ENCODE measurements around the gene PBLD. TPM values are rescaled to one million over a fixed set of nuclear protein-coding genes. Genes with fewer than 3 reads are reported as not detected.
"Not testable (repeated sequence)": the region's sequence is repeated elsewhere in the genome, so short reads cannot be mapped to it uniquely, and the experiment has no call there.

PBLD gene
- total RNA-seq, 4 donors from 2014 or later, result 1.9 to 4.8 (median 3.0) TPM

DNA sequence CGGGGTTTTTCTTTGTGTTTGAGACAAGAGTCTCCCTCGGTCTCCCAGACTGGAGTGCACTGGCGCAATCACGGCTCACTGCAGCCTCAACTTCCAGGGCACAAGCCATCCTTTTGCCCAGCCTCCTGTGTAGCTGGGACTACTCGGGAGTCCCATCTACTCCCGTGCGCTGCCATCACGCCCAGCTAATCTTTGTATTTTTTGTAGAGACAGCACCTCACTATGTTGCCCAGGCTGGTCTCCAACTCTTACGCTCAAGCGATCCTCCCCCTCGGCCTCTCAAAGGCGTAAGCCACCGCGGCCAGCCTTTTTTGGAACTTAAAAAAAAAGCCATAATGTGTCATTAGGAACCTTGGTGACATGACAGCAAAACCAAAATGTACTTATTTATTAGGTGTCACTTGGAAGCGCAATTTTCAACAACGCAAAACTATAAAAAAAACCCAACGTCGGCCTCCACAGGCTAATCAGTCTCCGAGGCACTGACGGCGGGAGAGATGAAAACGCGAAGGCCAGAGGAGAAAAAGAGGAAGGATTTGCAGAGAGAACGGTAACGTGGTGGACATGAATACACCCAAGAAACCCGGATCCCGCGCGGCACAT, 1.8 kb downstream of the PBLD start:
- ATAC-seq, result no peak
- Histone ChIP-seq H3K27ac (peak overlapping the region; percentile 99 to 100 (median 100)), H3K4me3 (peak overlapping the region; percentile 94 to 98 (median 97)), H3K36me3 (no peaks in the 10 kb centered on the region), H3K4me1 (peaks cover 37 to 44% of the 10 kb centered on the region in 2 donors), H3K27me3 (no peaks in the 10 kb centered on the region), H3K9me3 (no peaks in the 10 kb centered on the region)
- TF ChIP-seq, protein P1, sequence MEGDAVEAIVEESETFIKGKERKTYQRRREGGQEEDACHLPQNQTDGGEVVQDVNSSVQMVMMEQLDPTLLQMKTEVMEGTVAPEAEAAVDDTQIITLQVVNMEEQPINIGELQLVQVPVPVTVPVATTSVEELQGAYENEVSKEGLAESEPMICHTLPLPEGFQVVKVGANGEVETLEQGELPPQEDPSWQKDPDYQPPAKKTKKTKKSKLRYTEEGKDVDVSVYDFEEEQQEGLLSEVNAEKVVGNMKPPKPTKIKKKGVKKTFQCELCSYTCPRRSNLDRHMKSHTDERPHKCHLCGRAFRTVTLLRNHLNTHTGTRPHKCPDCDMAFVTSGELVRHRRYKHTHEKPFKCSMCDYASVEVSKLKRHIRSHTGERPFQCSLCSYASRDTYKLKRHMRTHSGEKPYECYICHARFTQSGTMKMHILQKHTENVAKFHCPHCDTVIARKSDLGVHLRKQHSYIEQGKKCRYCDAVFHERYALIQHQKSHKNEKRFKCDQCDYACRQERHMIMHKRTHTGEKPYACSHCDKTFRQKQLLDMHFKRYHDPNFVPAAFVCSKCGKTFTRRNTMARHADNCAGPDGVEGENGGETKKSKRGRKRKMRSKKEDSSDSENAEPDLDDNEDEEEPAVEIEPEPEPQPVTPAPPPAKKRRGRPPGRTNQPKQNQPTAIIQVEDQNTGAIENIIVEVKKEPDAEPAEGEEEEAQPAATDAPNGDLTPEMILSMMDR (IDR thresholded peaks at IDR 0.05 in 4 of 5, conservative IDR thresholded peaks at IDR 0.05 in 1 of 5), result no peak
- TF ChIP-seq POLR2A (IDR thresholded peaks at IDR 0.05), result no peak
- intact Hi-C loops (cut with DNase I; ENCODE audit: low total_unique reads), result loop anchor here (1.0 to 10.0 kb wide), 6 partner anchors 76 to 666 kb away; partner anchors contain the start of genes CCAR1, RUFY2, SIRT1 and SLC25A16
- in situ Hi-C loops (cut with MboI; ENCODE audit: low sequenced_read_pairs in 4 of 4), result loop anchor here in 2 of 4 donors (25.0 kb wide), 2 partner anchors 269 to 444 kb away; partner anchors contain the start of gene SIRT1 (in 1 of the 2)
- DNase-seq, result peak in 1 of 2 donors; percentile 33

DNA sequence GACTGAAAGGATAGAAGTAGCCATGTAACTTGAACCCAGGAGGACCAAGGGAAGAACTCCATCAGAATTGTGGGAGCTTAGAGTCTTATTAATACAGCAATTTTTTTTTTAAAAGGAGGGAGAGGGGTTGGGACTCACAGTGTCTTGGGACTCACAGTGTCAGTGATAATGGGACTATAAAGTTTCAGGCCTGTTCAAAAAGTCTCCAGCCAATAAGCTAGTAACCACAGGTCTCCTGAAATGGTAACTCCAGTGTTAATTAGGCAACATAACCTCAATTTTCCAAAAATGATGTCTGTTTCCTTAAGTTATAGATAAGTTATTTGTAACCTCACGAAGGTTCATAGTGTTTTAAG, 3.2 kb downstream of the PBLD start:
- H3K27me3 ChIP-seq, result no peaks in the 10 kb centered on the region
- ATAC-seq (no peak), DNase-seq (no peak)
- peak overlapping the region; percentile 73 to 100 (median 99) for H3K27ac ChIP-seq
- TF ChIP-seq POLR2A (IDR thresholded peaks at IDR 0.05), result no peak
- TF ChIP-seq, protein P1 (IDR thresholded peaks at IDR 0.05 in 4 of 5, conservative IDR thresholded peaks at IDR 0.05 in 1 of 5), result no peak
- H3K4me1 ChIP-seq, result peaks cover 22 to 29% of the 10 kb centered on the region in 2 donors
- no peaks in the 10 kb centered on the region for H3K9me3 ChIP-seq
- H3K36me3 ChIP-seq, result no peaks in the 10 kb centered on the region
- H3K4me3 ChIP-seq, result no peak overlapping the region
- in situ Hi-C loops (cut with MboI; ENCODE audit: low sequenced_read_pairs in 4 of 4), result loop anchor here in 3 of 4 donors (10.0 to 25.0 kb wide), 3 partner anchors 255 to 442 kb away; partner anchors contain the start of genes HERC4 (in 2 of the 3) and SIRT1 (in 1 of the 3)
- intact Hi-C loops (cut with DNase I; ENCODE audit: low total_unique reads), result no loop called here

DNA sequence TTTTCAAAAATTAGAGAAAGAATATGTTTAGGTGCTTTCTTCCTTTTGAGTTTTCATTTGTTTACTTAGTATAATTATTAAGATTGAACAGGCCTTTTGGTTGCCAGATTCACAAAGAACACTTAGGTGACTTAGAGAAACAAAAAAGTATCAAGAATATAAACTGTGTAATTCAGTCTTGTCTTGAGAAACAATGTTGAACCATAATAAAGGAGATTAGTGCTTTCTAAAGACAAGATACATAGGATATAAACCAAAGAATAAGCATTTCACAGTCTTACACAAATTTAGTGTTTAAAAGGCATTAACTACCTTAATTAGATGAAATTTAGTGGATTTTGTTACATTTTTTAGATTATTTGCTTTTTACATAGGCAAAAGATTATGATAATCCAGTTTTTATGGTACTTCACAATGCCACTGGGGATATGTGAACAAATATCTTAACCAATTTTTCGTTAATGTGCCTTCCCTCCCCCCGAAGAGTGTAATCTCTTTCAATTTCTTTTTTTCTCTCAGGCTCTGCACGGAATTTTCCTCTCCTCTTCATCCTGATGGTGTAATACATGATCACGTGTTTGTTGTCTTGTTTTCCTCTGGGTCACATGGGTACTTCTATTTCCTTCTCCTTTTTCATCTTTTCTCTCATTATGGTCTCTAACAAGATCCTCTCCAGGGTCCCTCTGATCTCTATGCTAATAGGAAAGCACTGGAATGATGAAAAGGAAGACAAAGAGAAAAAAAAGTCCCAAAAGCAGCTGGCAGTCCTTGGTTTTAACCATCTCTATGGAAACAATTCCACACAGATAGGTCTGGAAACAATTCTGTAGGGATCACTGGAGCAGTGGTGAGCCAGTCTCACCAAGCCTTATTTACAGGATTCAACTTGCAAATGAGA, 4.6 kb downstream of the PBLD start:
- no peaks in the 10 kb centered on the region for H3K27me3 ChIP-seq
- H3K9me3 ChIP-seq, result no peaks in the 10 kb centered on the region
- peak overlapping the region; percentile 26 to 36 (median 34) for H3K4me3 ChIP-seq
- TF ChIP-seq, protein P1 (IDR thresholded peaks at IDR 0.05 in 4 of 5, conservative IDR thresholded peaks at IDR 0.05 in 1 of 5), result no peak
- TF ChIP-seq POLR2A (IDR thresholded peaks at IDR 0.05), result peak in 1 of 2 donors; percentile 8
- peaks cover 14 to 21% of the 10 kb centered on the region in 2 donors for H3K4me1 ChIP-seq
- peak overlapping the region; percentile 73 to 100 (median 99) for H3K27ac ChIP-seq
- ATAC-seq (peak; percentile 13 to 19), DNase-seq (no peak)
- H3K36me3 ChIP-seq, result no peaks in the 10 kb centered on the region
- intact Hi-C loops (cut with DNase I; ENCODE audit: low total_unique reads) (no loop called here), in situ Hi-C loops (cut with MboI; ENCODE audit: low sequenced_read_pairs in 4 of 4) (loop anchor here in 3 of 4 donors (10.0 to 25.0 kb wide), 3 partner anchors 253 to 441 kb away; partner anchors contain the start of genes HERC4 (in 2 of the 3) and SIRT1 (in 1 of the 3))

DNA sequence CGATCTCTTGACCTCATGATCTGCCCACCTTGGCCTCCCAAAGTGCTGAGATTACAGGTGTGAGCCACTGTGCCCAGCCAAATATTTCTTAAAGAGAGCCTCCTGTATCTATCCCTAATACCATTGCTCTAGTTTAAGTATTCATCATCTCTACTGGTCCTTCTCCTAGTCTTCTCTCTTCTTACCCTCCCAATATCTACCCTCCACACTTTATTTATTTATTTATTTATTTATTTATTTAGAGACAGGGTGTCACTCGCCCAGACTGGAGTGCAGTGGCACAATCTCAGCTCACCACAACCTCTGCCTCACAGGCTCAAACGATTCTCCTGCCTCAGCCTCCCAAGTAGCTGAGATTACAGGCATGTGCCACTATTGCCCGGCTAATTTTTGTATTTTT, 8.3 kb downstream of the PBLD start:
- ATAC-seq; DNase-seq; H3K27ac ChIP-seq; H3K9me3 ChIP-seq; H3K36me3 ChIP-seq; H3K27me3 ChIP-seq; intact Hi-C loops (cut with DNase I; ENCODE audit: low total_unique reads); H3K4me3 ChIP-seq: not testable (repeated sequence)
- in situ Hi-C loops (cut with MboI; ENCODE audit: low sequenced_read_pairs in 4 of 4), result loop anchor here (10.0 to 25.0 kb wide), 2 partner anchors 250 to 462 kb away; partner anchors contain the start of gene HERC4 (in 2 of the 4)
- peaks cover 14 to 17% of the 10 kb centered on the region in 2 donors for H3K4me1 ChIP-seq

Measured in gastrocnemius medialis (tissue), 4 donors.